Stimulated activated naive CD4-positive, alpha-beta T cell (primary cell): ENCODE data around the gene REEP3.

ENCODE experiments used
- DNase-seq, 6 experiments: peaks; one replicate each; lab custom pipeline; 2025; lab: John Stamatoyannopoulos, UW

Gene REEP3

DNA sequence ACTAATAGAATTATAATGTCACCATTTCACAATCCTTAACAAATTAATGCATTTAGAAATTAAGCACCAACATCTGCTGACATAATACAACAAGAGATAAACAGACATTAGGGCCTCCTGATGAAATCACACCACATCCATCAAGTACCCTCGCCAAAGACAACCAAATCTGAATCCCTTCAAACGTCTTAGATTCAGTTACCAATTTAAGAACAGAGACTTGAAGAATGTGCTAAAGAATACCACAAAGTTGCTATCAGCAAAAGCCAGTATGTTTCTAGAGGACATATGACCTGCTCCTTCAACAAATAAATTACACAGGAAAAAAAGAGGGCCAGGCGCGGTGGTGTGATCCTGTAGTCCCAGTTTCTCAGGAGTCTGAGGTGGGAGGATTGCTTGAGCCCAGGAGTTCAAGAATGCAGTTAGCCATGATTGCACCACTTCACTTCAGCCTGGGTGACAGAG, 144.5 kb downstream of the REEP3 start:
- no peak for DNase-seq

- no peak for DNase-seq
Measured at GRCh38 chr10:63666836-63667383, 145.7 kb downstream of the REEP3 start.

- DNase-seq, result no peak
Measured at GRCh38 chr10:63667596-63668480, 146.6 kb downstream of the REEP3 start.

DNA sequence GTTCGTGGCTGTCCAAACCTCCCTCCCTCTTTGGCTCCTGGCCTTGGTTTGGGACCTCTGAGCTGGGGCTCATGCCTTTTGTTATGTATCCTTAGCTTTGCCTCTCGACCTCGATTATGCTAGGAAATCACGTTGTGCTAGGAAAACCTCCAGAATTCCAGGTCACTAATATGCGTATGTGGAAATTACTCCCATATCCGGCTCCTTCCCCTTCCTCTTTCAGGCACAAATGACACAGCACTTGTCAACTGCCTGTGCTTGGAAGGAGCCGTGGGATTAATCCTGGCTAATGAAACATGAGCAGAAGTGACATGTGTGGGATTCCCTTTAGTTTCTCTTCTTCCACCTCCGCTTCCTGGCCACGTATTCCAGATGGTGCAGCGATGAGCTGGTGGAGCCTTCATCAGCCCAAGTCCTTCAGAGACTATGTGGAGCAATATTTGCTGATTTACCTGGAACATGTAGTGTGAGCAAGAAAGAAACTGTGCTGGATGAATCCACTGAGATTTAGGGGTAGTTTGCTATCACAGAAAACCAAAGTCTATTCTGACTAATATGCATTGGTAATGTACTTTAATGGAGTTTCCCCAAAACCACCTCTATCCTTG, 149.2 kb downstream of the REEP3 start:
- DNase-seq, result no peak

GRCh38 chr10:63671317-63671937, 150.2 kb downstream of the REEP3 start:
- no peak for DNase-seq

GRCh38 chr10:63672491-63672890, 151.3 kb downstream of the REEP3 start:
- no peak for DNase-seq

DNA sequence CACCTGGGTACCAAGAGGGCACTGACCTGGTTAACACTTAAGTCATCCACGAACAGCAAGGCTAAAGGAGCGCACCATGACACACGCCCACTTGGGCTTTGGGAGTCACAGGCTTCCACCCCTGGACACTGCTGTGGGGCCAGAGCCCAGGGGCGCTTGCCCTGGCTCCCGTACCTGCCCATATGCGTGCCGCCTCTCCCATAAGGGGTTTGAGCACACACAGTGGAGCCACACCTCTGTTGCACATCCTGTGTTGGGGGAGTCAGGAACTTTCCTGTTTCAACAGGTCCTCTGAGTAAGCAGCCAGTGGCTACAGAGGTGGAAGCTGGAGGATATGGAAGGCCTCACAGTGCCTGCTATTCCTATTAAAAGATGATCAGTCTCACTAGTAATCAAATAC, 152.0 kb downstream of the REEP3 start:
- no peak for DNase-seq

- DNase-seq, result no peak
Measured at GRCh38 chr10:63673846-63674245, 152.6 kb downstream of the REEP3 start.
